Endometrial microvascular endothelial cells (primary cell): ENCODE measurements around the gene TRNAU1AP. TPM values are rescaled to one million over a fixed set of nuclear protein-coding genes. Genes with fewer than 3 reads are reported as not detected.
"Not testable (repeated sequence)": the region's sequence is repeated elsewhere in the genome, so short reads cannot be mapped to it uniquely, and the experiment has no call there.

Experiments used
- in situ Hi-C: cut with HindIII; loops from 2 replicates; pipeline ENCODE4 v1.10.0; 2017; ENCODE audit warnings: low sequenced_read_pairs, low pct_unique_long_range_greater_than_20kb; ENCODE audit errors: inconsistent ontology term
- total RNA-seq: library from RNA; depleted of rRNA; stranded (reverse); fragments of >200 nt; gene quantifications from one replicate; pipeline ENCODE4 v1.2.3, GENCODE V29; 2015; ENCODE audit errors: inconsistent ontology term

Gene TRNAU1AP
- total RNA-seq = 40.3 TPM

- in situ Hi-C loops = no loop called here
These were observed at the start of gene TRNAU1AP for GRCh38 chr1:28552758-28553663. TSS of gene TRNAU1AP (plus strand) at chr1:28553085. CDS start at chr1:28553111, 26 bp downstream.

- in situ Hi-C loops = no loop called here
These were observed 49.8 kb upstream of the TRNAU1AP start for GRCh38 chr1:28503117-28503516.

- in situ Hi-C loops = no loop called here
These were observed 47.3 kb upstream of the TRNAU1AP start, which contains the start of gene RCC1 for GRCh38 chr1:28505406-28506187. TSS of gene RCC1 (plus strand) at chr1:28506043. CDS start at chr1:28529867, 23,824 bp downstream.

GRCh38 chr1:28506907-28507246 is 46.0 kb upstream of the TRNAU1AP start:
- in situ Hi-C loops = no loop called here

GRCh38 chr1:28507247-28507645 is 45.6 kb upstream of the TRNAU1AP start:
- in situ Hi-C loops = no loop called here

- in situ Hi-C loops = no loop called here
These were observed 45.0 kb upstream of the TRNAU1AP start for GRCh38 chr1:28507646-28508434.

GRCh38 chr1:28508435-28508754 is 44.5 kb upstream of the TRNAU1AP start:
- in situ Hi-C loops = no loop called here

- in situ Hi-C loops = no loop called here
These were observed 43.1 kb upstream of the TRNAU1AP start for GRCh38 chr1:28509705-28510272.

GRCh38 chr1:28510273-28510969 is 42.5 kb upstream of the TRNAU1AP start:
- in situ Hi-C loops = no loop called here

GRCh38 chr1:28510970-28511440 is 41.9 kb upstream of the TRNAU1AP start:
- in situ Hi-C loops = no loop called here

- in situ Hi-C loops = no loop called here
These were observed 40.8 kb upstream of the TRNAU1AP start for GRCh38 chr1:28512058-28512611.

GRCh38 chr1:28514445-28514933 is 38.4 kb upstream of the TRNAU1AP start:
- in situ Hi-C loops = not testable (repeated sequence)

GRCh38 chr1:28516518-28516956 is 36.3 kb upstream of the TRNAU1AP start:
- in situ Hi-C loops = no loop called here

GRCh38 chr1:28517649-28517999 is 35.3 kb upstream of the TRNAU1AP start:
- in situ Hi-C loops = no loop called here

- in situ Hi-C loops = no loop called here
These were observed 34.7 kb upstream of the TRNAU1AP start for GRCh38 chr1:28518000-28518744.

GRCh38 chr1:28518745-28519341 is 34.0 kb upstream of the TRNAU1AP start:
- in situ Hi-C loops = no loop called here
